ENCODE data around the gene GPR68.

GPR68 gene

DNA sequence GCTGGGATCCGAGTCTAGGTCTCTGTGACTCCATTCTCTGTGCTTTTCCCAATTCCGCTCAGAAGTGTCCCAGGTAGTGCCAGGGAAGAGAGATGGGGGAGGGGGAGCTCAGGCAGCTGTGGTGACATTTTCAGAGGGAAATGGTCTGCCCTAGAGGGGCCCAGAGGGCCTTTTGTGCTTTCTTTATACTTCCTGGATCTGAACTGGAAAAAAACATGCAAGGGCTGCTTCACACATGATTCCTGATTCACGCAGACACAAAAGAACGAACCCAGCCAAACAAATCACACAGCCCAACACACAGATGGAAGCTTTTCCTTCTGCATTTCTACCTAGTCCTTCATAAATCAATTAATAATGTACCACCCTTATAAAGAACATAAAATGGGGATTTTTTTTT, 26.5 kb downstream of the GPR68 start:
- peaks cover 25% of the 10 kb centered on the region for H3K36me3 ChIP-seq (ENCODE audit: insufficient read depth, insufficient read length, low read length)
- H3K27me3 ChIP-seq (ENCODE audit: insufficient read depth, insufficient read length): no peaks in the 10 kb centered on the region
- no peak for DNase-seq (ENCODE audit: low read depth, low spot score)
- no peaks in the 10 kb centered on the region for H3K9me3 ChIP-seq (ENCODE audit: insufficient read depth, low read length)
- TF ChIP-seq ZNF274 (IDR thresholded peaks at IDR 0.05; ENCODE audit: low read depth, low read length): no peak
- TF ChIP-seq SUZ12 (IDR thresholded peaks at IDR 0.05; ENCODE audit: extremely low read depth, insufficient read depth, insufficient read length): no peak
- no peak for TF ChIP-seq YY1 (IDR thresholded peaks at IDR 0.05; ENCODE audit: insufficient read depth, insufficient read length)
- no peak overlapping the region for H3K4me3 ChIP-seq (ENCODE audit: insufficient read length, low read depth)
- peaks cover 2% of the 10 kb centered on the region for H3K4me1 ChIP-seq (ENCODE audit: insufficient read depth, insufficient read length)
- H3K9ac ChIP-seq (ENCODE audit: insufficient read length, low read depth): no peak overlapping the region

DNA sequence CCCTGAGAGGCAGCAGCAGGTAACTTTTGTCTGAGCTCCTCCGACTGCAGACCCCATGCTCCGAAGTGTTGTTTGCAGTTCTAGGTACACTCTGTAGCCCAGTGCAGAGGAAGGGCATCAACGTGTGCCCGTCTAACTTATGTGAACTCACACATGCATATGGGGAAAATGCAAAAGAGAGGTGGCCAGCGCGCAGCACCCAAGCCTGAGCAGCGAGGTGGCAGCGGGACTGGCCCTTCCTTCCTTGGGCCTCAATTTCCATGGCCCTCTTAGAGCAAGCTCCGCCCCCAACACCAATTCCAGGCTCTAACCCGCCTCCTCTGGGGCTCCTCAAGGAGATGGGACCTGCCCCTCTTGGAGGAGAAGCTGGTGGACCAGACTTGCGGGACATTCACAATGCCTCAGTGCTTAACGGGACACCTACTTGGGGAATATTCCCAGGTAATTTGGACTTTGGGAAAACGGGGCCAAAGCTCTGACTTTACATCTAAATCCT, 27.7 kb downstream of the GPR68 start:
- Histone ChIP-seq H3K27me3 (ENCODE audit: insufficient read depth, insufficient read length) (no peaks in the 10 kb centered on the region), H3K9me3 (ENCODE audit: insufficient read depth, low read length) (no peaks in the 10 kb centered on the region), H3K9ac (ENCODE audit: insufficient read length, low read depth) (no peak overlapping the region), H3K36me3 (ENCODE audit: insufficient read depth, insufficient read length, low read length) (peaks cover 25% of the 10 kb centered on the region), H3K4me3 (ENCODE audit: insufficient read length, low read depth) (no peak overlapping the region), H3K4me1 (ENCODE audit: insufficient read depth, insufficient read length) (peaks cover 2% of the 10 kb centered on the region)
- no peak for DNase-seq (ENCODE audit: low read depth, low spot score)
- TF ChIP-seq ZNF274 (IDR thresholded peaks at IDR 0.05; ENCODE audit: low read depth, low read length) (no peak), SUZ12 (IDR thresholded peaks at IDR 0.05; ENCODE audit: extremely low read depth, insufficient read depth, insufficient read length) (no peak), YY1 (IDR thresholded peaks at IDR 0.05; ENCODE audit: insufficient read depth, insufficient read length) (no peak)

DNA sequence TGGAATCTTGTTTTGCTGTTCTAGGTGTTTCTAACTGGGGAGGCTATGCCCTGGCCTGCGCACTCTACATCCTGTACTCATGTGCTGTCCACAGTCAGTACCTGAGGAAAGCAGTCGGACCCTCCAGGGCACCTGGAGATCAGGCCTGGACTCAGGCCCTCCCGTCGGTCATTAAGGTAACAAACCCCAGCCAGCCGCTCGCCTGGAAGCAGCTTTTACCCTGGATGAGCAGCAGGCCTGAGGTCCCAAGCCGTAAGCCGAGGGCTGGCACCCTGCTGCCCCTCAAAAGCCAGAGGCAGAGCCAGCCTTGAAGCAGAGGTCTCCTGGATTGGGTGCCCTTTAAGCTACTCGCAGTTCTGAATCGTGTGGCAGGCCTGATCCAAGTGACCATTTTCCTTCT, 29.1 kb downstream of the GPR68 start:
- no peak for DNase-seq (ENCODE audit: low read depth, low spot score)
- no peaks in the 10 kb centered on the region for H3K27me3 ChIP-seq (ENCODE audit: insufficient read depth, insufficient read length)
- H3K36me3 ChIP-seq (ENCODE audit: insufficient read depth, insufficient read length, low read length): peaks cover 21% of the 10 kb centered on the region
- no peak overlapping the region for H3K4me3 ChIP-seq (ENCODE audit: insufficient read length, low read depth)
- TF ChIP-seq YY1 (IDR thresholded peaks at IDR 0.05; ENCODE audit: insufficient read depth, insufficient read length) (no peak), ZNF274 (IDR thresholded peaks at IDR 0.05; ENCODE audit: low read depth, low read length) (no peak), SUZ12 (IDR thresholded peaks at IDR 0.05; ENCODE audit: extremely low read depth, insufficient read depth, insufficient read length) (no peak)
- H3K9ac ChIP-seq (ENCODE audit: insufficient read length, low read depth): no peak overlapping the region
- H3K9me3 ChIP-seq (ENCODE audit: insufficient read depth, low read length): no peaks in the 10 kb centered on the region
- H3K4me1 ChIP-seq (ENCODE audit: insufficient read depth, insufficient read length): peaks cover 2% of the 10 kb centered on the region

DNA sequence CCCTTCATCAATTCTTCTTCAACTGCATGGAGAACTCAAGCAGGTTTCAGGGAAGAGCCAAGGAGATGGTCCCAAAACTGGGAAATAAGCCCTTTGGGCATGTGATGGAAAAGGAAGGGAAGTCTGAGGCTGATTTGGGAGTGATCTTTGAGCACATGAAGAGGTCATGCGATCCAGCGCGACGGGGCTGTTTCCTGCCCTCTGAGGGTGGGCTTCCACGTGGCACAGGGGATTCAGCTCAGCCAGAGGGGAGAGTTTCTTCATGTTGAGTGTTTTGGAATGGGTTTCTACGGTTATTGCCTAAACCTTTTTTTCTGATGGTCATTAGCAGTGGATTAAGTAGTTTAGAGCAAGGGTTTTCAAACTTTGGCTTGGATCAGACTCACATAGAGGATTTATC, 30.2 kb downstream of the GPR68 start:
- no peaks in the 10 kb centered on the region for H3K27me3 ChIP-seq (ENCODE audit: insufficient read depth, insufficient read length)
- no peak overlapping the region for H3K4me3 ChIP-seq (ENCODE audit: insufficient read length, low read depth)
- no peaks in the 10 kb centered on the region for H3K9me3 ChIP-seq (ENCODE audit: insufficient read depth, low read length)
- H3K36me3 ChIP-seq (ENCODE audit: insufficient read depth, insufficient read length, low read length): peaks cover 22% of the 10 kb centered on the region
- DNase-seq (ENCODE audit: low read depth, low spot score): no peak
- no peaks in the 10 kb centered on the region for H3K4me1 ChIP-seq (ENCODE audit: insufficient read depth, insufficient read length)
- H3K9ac ChIP-seq (ENCODE audit: insufficient read length, low read depth): no peak overlapping the region
- TF ChIP-seq YY1 (IDR thresholded peaks at IDR 0.05; ENCODE audit: insufficient read depth, insufficient read length) (no peak), SUZ12 (IDR thresholded peaks at IDR 0.05; ENCODE audit: extremely low read depth, insufficient read depth, insufficient read length) (no peak), ZNF274 (IDR thresholded peaks at IDR 0.05; ENCODE audit: low read depth, low read length) (no peak)

DNA sequence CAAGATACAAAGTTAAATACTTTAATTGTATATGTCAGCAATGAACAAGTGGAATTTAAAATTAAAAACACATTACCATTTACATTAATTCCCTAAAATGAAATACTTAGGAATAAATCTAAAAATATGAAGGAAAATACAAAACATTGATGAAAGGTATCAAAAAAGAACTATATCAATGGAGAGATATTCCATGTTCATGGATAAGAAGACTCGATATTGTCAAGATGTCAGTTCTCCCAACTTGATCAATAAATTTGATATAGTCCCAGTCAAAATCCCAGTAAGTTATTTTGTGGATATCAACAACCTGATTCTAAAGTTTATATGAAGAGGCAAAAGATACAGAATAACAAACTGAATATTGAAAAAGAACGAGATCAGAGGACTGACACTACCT, 33.5 kb downstream of the GPR68 start:
- peaks cover 14% of the 10 kb centered on the region for H3K36me3 ChIP-seq (ENCODE audit: insufficient read depth, insufficient read length, low read length)
- no peak for TF ChIP-seq ZNF274 (IDR thresholded peaks at IDR 0.05; ENCODE audit: low read depth, low read length)
- no peak for TF ChIP-seq YY1 (IDR thresholded peaks at IDR 0.05; ENCODE audit: insufficient read depth, insufficient read length)
- no peak for TF ChIP-seq SUZ12 (IDR thresholded peaks at IDR 0.05; ENCODE audit: extremely low read depth, insufficient read depth, insufficient read length)
- H3K27me3 ChIP-seq (ENCODE audit: insufficient read depth, insufficient read length): no peaks in the 10 kb centered on the region
- H3K4me1 ChIP-seq (ENCODE audit: insufficient read depth, insufficient read length): no peaks in the 10 kb centered on the region
- no peaks in the 10 kb centered on the region for H3K9me3 ChIP-seq (ENCODE audit: insufficient read depth, low read length)
- DNase-seq (ENCODE audit: low read depth, low spot score): no peak
- no peak overlapping the region for H3K4me3 ChIP-seq (ENCODE audit: insufficient read length, low read depth)
- no peak overlapping the region for H3K9ac ChIP-seq (ENCODE audit: insufficient read length, low read depth)

DNA sequence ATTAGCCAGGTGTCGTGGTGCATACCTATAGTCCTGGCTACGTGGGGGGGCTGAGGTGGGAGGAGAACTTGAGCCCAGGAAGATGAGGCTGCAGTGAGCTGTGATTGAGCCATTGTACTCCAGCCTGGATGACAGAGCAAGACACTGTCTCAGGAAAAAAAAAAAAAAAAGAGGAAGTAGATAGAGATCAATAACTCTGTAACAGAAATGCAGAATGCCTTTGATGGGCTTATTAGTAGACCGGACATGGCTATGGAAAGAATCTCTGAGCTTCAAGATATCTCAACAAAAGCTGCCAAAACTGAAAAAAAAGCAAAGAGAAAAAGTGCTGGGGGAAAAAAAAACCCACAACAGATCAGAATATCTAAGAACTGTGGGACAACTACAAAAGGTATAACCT, 37.5 kb downstream of the GPR68 start:
- TF ChIP-seq YY1 (IDR thresholded peaks at IDR 0.05; ENCODE audit: insufficient read depth, insufficient read length): no peak
- TF ChIP-seq SUZ12 (IDR thresholded peaks at IDR 0.05; ENCODE audit: extremely low read depth, insufficient read depth, insufficient read length): no peak
- no peak for TF ChIP-seq ZNF274 (IDR thresholded peaks at IDR 0.05; ENCODE audit: low read depth, low read length)
- no peak for DNase-seq (ENCODE audit: low read depth, low spot score)
- Histone ChIP-seq H3K9ac (ENCODE audit: insufficient read length, low read depth) (no peak overlapping the region), H3K9me3 (ENCODE audit: insufficient read depth, low read length) (no peaks in the 10 kb centered on the region), H3K27me3 (ENCODE audit: insufficient read depth, insufficient read length) (no peaks in the 10 kb centered on the region), H3K4me3 (ENCODE audit: insufficient read length, low read depth) (no peak overlapping the region), H3K36me3 (ENCODE audit: insufficient read depth, insufficient read length, low read length) (peaks cover 33% of the 10 kb centered on the region), H3K4me1 (ENCODE audit: insufficient read depth, insufficient read length) (peaks cover 2% of the 10 kb centered on the region)

DNA sequence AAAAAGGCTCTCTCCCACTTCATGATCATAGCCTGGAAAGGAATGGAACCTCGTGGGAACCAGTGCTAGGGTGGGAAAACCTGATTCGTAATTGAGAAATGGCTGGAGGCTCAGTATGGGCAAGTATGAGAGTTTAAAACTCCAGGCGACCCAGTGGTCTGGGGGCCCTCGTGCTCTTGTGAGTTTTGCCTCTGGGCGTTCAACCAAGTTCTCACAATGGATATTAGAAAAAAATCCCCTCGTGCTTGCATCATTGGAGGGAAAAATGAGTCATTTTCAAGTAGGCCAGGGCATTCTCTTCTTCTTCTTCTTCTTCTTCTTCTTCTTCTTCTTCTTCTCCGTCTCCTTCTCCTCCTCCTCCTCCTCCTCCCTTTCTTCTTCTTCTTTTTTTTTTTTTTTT, 39.0 kb downstream of the GPR68 start:
- no peak overlapping the region for H3K4me3 ChIP-seq (ENCODE audit: insufficient read length, low read depth)
- peaks cover 2% of the 10 kb centered on the region for H3K4me1 ChIP-seq (ENCODE audit: insufficient read depth, insufficient read length)
- H3K27me3 ChIP-seq (ENCODE audit: insufficient read depth, insufficient read length): no peaks in the 10 kb centered on the region
- no peak for DNase-seq (ENCODE audit: low read depth, low spot score)
- no peaks in the 10 kb centered on the region for H3K9me3 ChIP-seq (ENCODE audit: insufficient read depth, low read length)
- no peak for TF ChIP-seq ZNF274 (IDR thresholded peaks at IDR 0.05; ENCODE audit: low read depth, low read length)
- no peak for TF ChIP-seq YY1 (IDR thresholded peaks at IDR 0.05; ENCODE audit: insufficient read depth, insufficient read length)
- H3K36me3 ChIP-seq (ENCODE audit: insufficient read depth, insufficient read length, low read length): peaks cover 30% of the 10 kb centered on the region
- no peak overlapping the region for H3K9ac ChIP-seq (ENCODE audit: insufficient read length, low read depth)
